GM19099 (cell line): Measurements from ENCODE around the gene FAIM2.

Source experiments
- POLR2A ChIP-seq: IDR thresholded peaks from 3 replicates; pipeline ENCODE4 v1.6.1; 2011; ENCODE audit warnings: low read depth; ENCODE audit not compliant: insufficient read length; ENCODE audit errors: extremely low read depth

The FAIM2 gene

DNA sequence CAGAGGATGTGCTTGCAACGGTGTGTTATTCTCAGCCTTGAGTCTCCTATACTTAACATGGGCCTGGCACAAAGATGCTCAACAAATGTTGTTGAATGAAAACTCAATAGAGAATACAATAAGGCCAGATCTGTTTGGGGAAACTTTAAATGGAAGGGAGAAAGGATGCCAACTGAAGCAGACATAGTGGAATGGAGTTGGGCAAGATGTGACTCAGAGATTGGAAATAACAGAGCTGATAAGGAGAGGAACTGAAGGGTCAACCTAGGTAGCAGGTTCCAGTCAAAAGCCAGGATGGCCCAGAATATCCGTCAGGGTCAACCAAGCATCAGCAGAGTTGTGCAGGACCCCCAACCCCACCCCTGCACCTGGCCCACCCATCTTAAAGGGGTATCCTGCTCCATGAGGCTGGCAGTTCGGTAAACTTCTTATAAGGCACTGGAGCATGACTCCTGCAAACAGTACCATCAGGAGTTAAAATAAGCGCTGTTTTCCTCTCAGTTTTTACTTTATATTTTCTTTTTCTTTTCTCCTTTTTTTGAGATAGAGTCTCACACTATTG, 59.7 kb downstream of the FAIM2 start:
- TF ChIP-seq POLR2A, result no peak

GRCh38 chr12:49843411-49843810, 60.3 kb downstream of the FAIM2 start:
- TF ChIP-seq POLR2A, result no peak

GRCh38 chr12:49842519-49843352, 61.0 kb downstream of the FAIM2 start, which contains the start of gene BCDIN3D:
BCDIN3D (minus strand) TSS chr12:49843106; CDS start chr12:49843087, 19 bp downstream.
- peak; percentile 93 for TF ChIP-seq POLR2A

DNA sequence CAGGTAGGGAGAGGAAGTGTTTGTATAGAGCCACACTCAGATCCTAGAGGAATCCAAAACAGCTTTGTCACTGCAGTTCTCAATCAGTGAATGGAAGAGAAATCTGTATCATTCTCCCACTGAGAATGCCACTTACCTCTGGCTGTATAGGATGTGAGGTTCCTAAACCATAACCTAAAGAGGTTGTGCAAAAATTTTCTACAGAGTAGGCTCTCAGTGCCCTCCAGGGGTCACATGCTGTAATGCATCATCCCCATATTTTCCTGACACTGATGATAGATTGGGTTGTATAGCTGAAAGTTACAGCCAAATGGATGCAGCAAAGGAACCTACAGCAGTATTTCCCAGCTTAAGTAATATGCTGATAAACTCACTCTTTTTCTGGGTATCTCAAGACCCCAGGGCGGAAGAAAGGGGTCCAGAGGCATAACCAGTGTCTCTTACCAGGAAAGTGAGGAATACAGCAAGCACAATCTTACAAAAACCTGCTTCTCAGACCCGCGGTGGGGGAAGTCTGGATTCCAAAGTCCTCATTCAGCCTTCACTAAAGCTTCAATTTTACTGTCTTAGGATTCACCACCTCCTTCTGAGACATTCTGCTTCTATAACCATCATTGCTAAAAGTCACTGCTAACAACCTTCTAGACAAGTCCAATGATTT, 64.6 kb downstream of the FAIM2 start:
- TF ChIP-seq POLR2A, result no peak

DNA sequence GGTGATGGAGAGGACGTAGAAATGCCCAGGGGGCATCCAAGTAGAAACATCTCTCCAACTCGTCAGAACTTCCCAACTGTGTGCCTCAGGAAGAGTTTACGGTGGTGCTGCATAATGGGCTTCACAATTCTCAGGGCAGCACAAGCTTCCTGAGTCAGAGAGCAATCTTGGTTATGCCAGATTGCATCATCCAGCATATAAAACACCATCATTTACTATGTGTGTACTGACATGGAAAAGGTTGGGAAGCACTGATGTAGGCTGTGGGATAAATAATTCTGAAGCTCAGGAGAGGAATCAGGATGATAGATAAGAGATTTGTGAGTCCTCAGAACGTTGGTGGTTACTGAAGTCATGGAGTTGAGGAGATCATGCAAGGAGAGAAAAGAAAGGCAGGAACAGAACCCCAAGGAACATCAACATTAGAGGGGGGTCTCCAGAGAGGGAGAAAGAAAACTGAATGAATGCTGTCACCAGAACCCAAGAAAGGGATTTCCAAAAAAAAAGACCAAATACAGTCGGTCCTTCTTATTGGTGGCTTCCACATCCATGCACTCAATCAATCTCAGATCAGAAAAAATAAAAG, 70.8 kb downstream of the FAIM2 start:
- no peak for TF ChIP-seq POLR2A

- no peak for TF ChIP-seq POLR2A
Measured at GRCh38 chr12:49831717-49832116, 72.0 kb downstream of the FAIM2 start.

- TF ChIP-seq POLR2A, result peak; percentile 44
Measured at GRCh38 chr12:49828133-49829091, 75.3 kb downstream of the FAIM2 start, which contains the start of gene NCKAP5L. NCKAP5L (minus strand) TSS chr12:49828413; CDS start chr12:49804044, 24,369 bp downstream.

DNA sequence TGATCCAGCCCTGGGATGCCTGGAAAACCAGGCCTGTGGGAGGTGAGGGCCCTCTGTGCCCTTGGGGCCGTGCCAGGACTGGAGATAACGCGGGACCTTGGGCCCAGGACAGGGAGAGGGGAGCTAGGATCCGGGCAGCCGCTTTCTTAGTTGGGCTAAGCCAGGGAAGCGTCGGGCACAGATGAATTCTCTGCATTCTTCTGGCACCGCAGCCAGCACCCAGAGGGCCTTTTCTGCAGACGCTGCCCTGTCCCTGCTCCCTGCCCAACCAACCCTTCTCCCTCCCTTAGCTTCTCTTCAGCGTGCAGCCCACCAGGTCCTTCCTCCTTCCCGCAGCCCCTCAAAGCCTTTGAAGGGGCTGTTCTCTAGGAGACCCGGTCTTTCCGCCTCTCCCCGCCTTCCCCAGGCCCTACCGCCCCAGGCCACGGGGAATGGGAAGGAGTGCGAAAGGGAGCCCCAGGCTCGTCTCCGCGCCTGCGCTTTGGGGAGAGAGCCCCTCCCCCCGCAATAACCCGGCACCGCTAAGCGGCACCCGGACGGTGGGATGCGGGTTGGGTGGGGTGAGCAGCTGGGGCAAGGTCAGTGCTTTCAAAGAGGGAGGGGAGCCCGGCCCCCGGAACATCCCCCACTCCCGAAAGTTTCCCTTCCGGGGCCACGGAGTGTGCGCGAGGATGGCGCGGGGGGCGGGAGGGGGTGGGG, 76.2 kb downstream of the FAIM2 start:
- no peak for TF ChIP-seq POLR2A

DNA sequence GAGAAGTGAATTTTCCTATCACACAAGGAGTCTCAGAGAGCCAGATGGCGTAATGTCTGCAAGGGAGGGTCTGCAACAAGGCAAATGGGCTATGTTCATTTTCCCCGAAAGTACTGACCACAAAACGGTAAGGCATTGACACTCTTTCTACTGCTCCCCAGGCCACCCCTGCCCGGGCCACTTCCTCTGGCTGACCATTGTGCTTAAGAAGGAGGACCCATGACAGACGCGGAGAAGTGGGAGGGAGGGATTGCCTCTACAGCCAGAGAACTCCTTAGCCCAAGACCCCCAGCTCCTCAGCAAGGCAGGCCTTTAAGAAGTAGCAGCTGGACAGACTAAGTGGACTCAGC, 76.7 kb downstream of the FAIM2 start:
- no peak for TF ChIP-seq POLR2A

- no peak for TF ChIP-seq POLR2A
Measured at GRCh38 chr12:49825971-49826421, 77.7 kb downstream of the FAIM2 start.

GRCh38 chr12:49825360-49825970, 78.2 kb downstream of the FAIM2 start:
- TF ChIP-seq POLR2A, result no peak

GRCh38 chr12:49824895-49825294, 78.8 kb downstream of the FAIM2 start:
- no peak for TF ChIP-seq POLR2A

- no peak for TF ChIP-seq POLR2A
Measured at GRCh38 chr12:49824416-49824815, 79.3 kb downstream of the FAIM2 start.
